Umbilical cord (tissue), 2 donors: ENCODE results near the gene PRSS53. TPM values are rescaled to one million over a fixed set of nuclear protein-coding genes. Genes with fewer than 3 reads are reported as not detected.
"Not testable (repeated sequence)": the region's sequence is repeated elsewhere in the genome, so short reads cannot be mapped to it uniquely, and the experiment has no call there.

ENCODE experiments used
- DNase-seq: peaks from one replicate; pipeline ENCODE4 v3.0.0-alpha.2; 2015; ENCODE audit warnings: low spot score
- total RNA-seq: library from RNA; depleted of rRNA; stranded (reverse); fragments of >200 nt; gene quantifications from one replicate; pipeline ENCODE4 v1.2.3, GENCODE V29; 2014; ENCODE audit warnings: low replicate concordance; ENCODE audit not compliant: insufficient read depth

PRSS53 gene
- 10.4 TPM for total RNA-seq

- DNase-seq: no peak
Observed at GRCh38 chr16:31088459-31089183, at the start of gene PRSS53. Gene PRSS53 (minus strand): TSS chr16:31088943. CDS start chr16:31088809, 134 bp downstream.

- not testable (repeated sequence) for DNase-seq
Observed at GRCh38 chr16:31136822-31137499, 48.2 kb upstream of the PRSS53 start.

GRCh38 chr16:31136287-31136662 lies 47.5 kb upstream of the PRSS53 start:
- no peak for DNase-seq

- DNase-seq: no peak
Observed at GRCh38 chr16:31135535-31136286, 47.0 kb upstream of the PRSS53 start, which contains the start of gene PRSS8. Gene PRSS8 (minus strand): TSS chr16:31135727. CDS start chr16:31135498, 229 bp downstream.

- DNase-seq: no peak
Observed at GRCh38 chr16:31134625-31135534, 46.1 kb upstream of the PRSS53 start.

DNA sequence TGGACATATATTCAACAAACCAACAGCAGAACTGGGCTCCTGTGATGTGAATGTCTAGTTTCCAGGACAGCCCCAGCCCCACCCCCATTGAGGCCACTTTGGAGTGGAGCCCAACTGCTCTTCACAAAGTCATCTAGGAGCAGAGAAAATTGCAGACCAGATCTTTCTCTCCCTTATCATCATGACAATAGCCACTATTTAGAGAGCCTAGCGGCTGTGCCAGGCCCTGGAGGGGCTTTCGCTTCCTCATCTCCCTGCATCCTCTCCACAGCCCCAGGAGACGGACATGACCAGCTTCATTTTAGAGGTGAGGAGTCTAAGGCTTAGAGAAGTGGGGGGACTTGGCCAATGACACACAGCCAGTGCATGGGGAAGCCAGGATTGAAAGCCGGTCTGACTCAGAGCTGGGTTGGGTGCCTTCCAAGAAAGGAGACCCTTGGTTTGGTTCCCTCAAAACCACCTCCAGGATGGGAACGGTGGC lies 45.4 kb upstream of the PRSS53 start:
- DNase-seq: no peak

DNA sequence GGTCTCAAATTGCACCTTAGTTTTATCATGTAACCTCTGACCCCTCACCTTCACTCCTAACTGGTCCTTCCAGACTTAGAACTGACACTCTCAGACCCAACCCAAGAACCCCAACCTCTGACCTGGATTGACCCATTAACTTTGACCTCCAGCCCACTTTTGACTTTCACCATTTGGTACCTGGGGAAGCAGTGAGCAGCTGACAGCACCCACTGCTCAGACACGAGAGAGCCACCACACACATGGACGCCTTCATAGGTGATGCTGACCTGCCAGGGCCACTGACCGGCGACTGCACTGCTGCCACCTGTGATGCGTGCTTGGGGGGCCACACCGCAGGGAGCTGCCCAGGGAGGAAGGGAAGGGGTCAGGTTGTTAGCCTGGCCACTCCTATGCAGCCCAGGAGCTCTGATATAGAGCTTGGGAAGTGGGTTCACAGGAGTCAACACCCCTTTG lies 44.3 kb upstream of the PRSS53 start:
- no peak for DNase-seq

GRCh38 chr16:31132303-31132979 lies 43.7 kb upstream of the PRSS53 start:
- no peak for DNase-seq

DNA sequence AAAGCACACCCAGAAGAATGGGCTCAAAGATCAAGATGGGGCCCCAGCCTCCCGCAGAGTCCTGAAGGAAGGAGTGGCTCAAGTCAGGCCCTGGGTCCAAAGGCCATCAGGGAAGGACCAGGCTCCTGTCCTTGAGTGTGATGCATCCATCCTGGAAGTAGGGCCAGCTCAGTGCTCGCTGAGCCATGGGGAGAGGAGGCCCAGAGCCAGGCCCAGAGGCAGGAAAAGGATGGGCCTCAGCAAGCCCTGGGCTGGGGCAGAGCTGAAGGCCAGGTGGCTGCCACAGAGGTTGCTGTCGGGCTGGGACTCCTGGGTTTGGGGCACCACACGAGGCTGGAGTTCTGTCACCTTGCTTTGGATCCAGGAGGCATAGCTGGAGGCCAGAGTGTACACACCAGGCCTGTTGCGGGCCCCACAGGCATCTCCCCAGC lies 43.1 kb upstream of the PRSS53 start:
- DNase-seq: no peak

GRCh38 chr16:31131416-31131815 lies 42.7 kb upstream of the PRSS53 start:
- no peak for DNase-seq

- DNase-seq: no peak
Observed at GRCh38 chr16:31130899-31131298, 42.2 kb upstream of the PRSS53 start.

DNA sequence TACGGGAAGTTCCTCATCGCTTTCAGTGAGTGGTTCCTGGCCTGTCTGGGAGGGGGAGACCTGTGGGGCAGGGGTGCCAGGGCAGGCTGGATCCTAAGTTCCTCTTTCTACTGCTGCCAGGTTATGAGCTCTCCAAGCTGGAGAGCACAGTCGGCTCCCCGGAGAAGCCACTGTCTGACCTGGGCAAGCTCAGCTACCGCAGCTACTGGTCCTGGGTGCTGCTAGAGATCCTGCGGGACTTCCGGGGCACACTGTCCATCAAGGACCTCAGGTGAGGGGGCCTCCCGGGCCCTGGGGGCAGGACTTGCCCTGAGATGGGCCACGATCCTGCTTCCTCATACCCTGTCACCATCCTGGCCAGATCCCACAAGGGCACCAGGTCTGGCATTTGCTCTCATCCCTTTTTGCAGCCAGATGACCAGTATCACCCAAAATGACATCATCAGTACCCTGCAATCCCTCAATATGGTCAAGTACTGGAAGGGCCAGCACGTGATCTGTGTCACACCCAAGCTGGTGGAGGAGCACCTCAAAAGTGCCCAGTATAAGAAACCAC lies 41.7 kb upstream of the PRSS53 start:
- DNase-seq: no peak

GRCh38 chr16:31129568-31130335 lies 41.0 kb upstream of the PRSS53 start:
- DNase-seq: no peak

DNA sequence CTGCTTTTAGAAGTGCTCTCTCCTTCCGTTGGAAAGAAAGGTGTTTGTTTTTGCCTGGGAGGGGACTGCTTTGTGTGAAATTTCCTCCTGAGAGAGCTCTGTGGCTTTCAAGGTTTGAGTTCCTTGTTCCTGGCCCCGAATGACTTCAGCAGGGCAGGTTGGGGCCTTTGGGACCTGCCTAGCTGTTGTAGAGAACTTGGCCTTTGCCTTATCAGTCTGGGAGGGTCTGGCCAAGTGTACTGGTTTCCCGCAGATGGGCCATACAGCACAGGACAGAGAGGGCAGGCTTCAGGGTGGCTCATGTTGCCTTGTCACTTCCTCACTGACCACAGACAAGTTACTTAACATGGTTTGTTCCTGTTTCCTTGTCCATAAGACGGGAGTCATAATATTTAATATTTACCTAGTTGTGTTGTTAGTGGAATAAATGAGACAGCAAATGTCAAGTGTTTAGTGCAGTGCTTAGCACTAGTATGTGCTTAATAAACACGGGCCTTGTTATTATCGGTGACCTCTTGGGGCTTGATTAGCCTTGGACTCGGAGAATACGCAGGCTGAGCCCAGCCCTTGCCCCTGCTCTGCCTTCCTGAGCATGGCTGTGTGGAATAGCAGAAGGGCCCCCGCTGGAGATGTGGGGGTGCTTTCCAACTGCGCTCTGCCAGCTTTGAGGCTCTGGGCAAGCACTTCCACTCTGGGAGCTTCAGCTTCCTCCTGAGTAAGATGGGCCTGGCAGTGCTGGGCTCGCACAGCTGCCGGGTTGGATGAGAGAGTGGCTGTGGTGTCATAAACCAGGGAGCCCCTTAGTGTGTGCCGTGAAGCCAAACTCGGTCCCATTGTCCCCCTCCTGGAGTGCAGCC lies 40.2 kb upstream of the PRSS53 start:
- no peak for DNase-seq

DNA sequence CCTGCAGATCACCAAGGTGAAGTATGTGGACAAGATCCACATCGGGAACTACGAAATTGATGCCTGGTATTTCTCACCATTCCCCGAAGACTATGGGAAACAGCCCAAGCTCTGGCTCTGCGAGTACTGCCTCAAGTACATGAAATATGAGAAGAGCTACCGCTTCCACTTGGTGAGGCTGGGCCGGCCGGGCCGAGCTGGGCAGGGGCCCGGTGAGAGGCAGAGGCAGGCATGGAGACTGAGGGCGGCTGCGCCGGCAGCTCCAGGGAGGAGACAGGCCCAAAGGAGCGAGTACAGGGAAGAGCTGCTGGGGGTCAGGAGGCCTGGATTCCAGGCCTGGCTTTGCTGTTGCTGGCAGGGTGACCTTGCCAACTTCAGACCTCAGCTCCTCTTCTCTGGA lies 38.4 kb upstream of the PRSS53 start:
- no peak for DNase-seq

DNA sequence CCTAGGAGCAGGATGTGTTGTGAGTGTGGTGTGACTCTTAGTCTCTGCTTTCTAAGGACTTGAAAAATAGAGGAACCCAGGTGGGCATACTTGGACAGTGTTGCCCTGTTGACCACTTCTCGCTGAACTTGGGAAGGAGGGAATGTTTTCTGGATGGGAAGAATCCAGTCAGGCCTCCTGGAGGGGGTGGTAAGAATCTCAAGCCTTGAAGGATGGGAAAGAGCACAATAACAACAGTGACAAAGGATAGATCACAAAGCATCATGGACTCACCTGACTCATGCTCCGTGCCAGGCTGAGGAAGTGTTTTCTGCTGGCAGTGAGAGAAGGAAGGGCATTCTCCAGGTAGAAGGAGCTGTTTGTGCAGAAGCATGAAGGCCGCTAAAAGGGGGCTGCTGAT lies 37.1 kb upstream of the PRSS53 start:
- DNase-seq: no peak

DNA sequence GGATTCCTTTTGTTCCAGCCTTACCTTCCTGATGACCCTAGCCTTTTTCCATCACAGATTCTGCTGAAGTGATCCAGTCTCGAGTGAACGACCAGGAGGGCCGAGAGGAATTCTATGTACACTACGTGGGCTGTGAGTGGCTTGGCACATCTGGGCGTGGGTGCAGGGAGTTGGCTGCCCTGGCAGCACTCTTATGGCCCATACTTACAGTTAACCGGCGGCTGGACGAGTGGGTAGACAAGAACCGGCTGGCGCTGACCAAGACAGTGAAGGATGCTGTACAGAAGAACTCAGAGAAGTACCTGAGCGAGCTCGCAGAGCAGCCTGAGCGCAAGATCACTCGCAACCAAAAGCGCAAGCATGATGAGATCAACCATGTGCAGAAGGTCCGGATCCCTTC lies 31.4 kb upstream of the PRSS53 start:
- no peak for DNase-seq
